GM12874 (cell line): ENCODE measurements around the gene PTGES2.

Experiments
- TF ChIP-seq, protein P1 (sequence below): IDR thresholded peaks from 2 replicates; pipeline ENCODE4 v1.5.1; 2011; ENCODE audit warnings: low read depth, mild to moderate bottlenecking, control low read depth, low read length, moderate library complexity; ENCODE audit not compliant: insufficient read depth

Gene PTGES2

DNA sequence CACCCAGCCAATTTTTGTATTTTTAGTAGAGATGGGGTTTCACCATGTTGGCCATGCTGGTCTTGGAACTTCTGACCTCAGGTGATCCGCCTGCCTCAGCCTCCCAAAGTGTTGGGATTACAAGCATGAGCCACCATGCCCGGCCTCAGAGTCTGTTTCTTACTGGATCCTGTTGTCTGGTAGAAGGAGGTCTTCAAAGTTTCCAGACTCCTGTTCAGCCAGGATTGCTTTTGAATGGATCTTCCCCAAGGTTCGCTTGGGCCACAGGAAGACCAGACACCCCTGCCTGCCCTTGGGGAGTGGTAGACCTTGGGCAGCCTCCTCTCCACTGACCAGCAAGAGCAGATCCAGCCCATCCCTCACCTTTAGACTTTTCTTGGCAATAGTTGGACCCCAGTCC lies 14.1 kb upstream of the PTGES2 start:
- TF ChIP-seq, protein P1, sequence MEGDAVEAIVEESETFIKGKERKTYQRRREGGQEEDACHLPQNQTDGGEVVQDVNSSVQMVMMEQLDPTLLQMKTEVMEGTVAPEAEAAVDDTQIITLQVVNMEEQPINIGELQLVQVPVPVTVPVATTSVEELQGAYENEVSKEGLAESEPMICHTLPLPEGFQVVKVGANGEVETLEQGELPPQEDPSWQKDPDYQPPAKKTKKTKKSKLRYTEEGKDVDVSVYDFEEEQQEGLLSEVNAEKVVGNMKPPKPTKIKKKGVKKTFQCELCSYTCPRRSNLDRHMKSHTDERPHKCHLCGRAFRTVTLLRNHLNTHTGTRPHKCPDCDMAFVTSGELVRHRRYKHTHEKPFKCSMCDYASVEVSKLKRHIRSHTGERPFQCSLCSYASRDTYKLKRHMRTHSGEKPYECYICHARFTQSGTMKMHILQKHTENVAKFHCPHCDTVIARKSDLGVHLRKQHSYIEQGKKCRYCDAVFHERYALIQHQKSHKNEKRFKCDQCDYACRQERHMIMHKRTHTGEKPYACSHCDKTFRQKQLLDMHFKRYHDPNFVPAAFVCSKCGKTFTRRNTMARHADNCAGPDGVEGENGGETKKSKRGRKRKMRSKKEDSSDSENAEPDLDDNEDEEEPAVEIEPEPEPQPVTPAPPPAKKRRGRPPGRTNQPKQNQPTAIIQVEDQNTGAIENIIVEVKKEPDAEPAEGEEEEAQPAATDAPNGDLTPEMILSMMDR: no peak

DNA sequence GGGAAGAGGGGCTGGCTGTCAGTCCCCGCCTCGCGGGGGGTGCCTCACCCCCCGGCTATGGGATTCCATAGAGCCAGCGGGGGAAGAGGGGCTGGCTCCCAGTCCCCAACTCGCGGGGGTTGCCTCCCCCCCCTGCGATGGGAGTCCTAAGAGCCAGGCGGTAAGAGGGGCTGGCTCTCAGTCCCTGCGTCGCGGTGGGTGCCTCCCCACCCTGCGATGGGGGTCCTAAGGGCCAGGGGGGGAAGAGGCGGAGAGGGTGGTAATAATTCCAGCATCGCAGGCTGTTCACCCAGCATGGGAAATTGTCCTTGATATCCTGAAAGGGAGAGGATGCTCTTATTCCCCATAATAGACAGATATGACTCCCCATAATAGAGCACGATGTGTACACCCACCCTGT lies 12.1 kb upstream of the PTGES2 start:
- TF ChIP-seq, protein P1: no peak

DNA sequence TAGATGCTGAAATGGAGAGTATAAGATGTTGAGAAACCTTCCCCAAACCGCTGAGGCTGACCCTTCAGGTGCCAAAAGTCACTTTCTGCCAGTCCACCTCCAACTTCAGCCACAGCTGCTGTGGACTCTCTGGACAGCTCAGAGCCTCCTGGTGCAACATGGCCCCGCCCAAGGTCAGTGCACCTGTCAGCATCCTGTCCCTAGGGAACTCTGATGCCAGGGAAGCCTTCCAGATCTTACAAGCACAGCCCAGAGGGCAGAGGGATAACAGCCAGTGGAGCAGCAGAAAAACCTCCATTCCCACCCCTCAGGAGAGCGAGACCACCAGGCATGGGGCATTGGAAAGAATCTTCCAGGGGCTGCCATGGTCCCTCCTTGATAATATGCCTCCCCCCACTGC lies 10.5 kb upstream of the PTGES2 start:
- TF ChIP-seq, protein P1: no peak

DNA sequence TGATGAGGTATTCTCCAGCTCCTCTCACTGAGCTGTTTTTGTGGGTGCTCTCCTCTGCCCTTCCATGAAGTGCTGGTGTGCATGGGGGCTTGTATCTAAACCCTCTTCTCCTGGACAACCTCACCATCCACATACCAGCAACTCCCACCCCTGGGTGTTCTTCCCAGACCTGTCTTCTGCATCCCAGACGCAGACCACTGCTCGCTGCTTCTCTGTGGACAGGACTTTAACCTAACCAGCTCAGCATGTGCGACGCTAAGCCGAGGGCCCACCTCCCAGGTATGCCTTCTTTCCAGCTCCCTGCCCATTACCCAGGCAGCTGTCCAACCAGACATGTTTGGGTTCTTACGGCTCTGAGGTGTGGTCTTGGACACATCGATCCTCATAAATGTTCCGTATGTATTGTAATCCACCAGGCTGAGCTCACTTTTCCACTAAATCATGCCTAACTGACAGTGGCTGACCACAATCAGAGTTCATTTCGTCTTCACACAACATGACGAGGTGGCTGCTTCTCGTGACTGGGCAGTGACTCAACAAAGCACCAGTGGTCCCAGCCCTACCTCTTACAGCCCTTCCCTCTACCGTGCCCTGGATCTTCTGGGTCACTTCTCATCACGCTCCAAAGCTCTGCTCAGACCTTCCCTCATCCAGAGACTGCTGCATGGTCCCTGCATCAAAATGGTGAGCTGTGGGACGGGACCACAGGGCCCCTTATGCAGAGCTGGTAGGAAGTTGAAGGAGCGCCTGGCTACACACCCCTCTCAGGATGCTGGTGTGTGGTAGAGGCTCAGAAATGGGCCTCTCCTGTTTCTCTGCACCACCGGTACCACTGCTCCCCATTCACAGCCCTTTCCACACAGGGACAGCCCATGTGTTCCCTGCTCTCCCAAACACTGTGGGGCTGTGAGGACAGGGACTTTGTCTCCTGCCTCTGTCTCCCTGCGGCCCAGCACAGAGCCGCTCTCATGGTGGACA lies 9.6 kb upstream of the PTGES2 start:
- TF ChIP-seq, protein P1: no peak

DNA sequence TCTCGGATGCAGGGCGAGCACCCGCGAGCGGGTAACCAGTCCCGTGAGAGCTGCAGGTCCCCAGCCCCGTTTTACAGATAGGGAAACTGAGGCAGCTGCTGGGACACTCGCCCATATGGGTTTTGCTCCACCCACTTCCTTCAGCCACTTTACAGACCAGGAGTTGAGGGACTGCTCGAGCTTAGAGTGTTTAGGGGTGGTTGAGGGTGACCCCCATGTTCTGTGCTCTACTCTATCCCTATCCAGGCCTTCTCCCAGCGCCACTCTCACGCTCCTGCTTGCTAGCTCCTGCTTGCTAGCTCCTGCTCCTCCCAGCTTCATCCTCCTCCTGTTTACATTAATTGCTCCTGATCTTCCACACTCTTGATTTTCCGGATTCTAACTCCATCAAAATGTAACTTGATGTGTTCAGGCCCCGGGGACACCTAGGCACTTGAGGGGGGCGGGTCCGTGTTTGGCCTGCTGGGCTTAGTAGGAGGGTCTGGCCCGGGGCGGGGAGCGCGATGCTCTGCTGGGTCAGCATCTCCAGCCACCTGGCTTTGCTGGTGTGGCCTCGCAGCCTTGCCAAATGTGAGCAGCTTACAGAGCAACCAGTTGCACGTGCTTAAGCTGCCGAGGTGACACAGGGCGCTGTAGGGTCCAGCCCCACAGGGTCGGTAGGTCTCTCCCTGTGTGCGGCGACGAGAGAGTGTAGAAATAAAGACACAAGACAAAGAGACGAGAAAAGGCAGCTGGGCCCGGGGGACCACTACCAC lies 1.5 kb upstream of the PTGES2 start:
- TF ChIP-seq, protein P1: no peak

DNA sequence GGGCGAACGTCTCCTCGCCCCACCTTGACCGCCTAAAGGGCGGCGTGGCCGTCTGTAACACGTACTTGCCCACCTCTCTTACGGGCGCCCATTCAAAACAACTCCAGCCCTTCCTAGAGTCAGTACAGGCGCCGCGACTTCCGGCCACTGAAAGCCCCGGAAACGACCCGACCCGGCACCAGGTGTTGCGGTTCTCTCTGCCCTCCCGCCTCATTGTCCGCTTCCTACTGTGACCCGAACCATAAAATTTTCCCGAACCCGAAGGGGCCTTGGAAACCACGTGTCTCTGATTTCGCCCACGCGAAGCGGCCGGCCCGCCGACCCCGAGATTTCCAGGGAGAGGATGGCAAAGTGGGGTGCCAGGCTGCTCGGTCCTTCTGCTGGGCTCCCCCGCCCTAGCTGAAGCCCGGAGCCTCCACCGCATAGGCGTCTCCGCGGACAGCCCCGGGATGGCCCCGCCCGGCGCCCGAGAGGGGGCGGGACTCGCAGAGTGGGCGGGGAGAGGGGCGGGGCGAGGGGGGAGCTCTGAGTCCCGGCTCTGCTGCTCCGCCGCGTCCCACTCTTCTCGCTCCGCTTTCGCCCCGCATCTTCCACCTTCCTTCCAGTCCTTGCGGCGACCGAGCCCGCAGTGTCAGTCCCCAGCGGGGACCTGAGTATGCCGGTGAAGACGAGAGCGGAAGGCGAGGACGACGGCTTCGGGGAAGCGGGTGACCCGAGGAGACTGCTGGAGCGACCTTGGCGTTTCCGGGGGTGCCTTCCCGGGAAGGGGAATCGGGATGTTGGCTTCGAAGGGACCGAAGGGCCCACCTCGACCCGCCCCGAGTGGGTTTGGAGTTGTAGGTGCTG lies 684 bp upstream of the PTGES2 start:
- TF ChIP-seq, protein P1: no peak
